ENCODE data around the gene AR. TPM values are rescaled to one million over a fixed set of nuclear protein-coding genes. Genes with fewer than 3 reads are reported as not detected.

AR gene
- total RNA-seq, 1 experiment from 2014 or later = not detected

GRCh38 chrX:67777148-67777547 is 233.3 kb downstream of the AR start:
- H3K27ac ChIP-seq (ENCODE audit: low read length) = no peak overlapping the region
- no TSS peak for BruUV-seq (replicated peaks)
- intact Hi-C loops (cut with micrococcal nuclease) = no loop called here
- H3K27me3 ChIP-seq (ENCODE audit: low read length) = no peaks in the 10 kb centered on the region
- DNase-seq (no peak), ATAC-seq (no peak)
- ChIA-PET CTCF (no interaction called here), POLR2A (ENCODE audit: unreplicated experiment) (no interaction called here)
- H3K9me3 ChIP-seq (ENCODE audit: low read length) = no peaks in the 10 kb centered on the region
- TF ChIP-seq CTCF (conservative IDR thresholded peaks at IDR 0.05; ENCODE audit: low read depth, low read length) (no peak), EZH2phosphoT487 (IDR thresholded peaks at IDR 0.05; ENCODE audit: borderline replicate concordance, low read length) (no peak), EZH2 (IDR thresholded peaks at IDR 0.05; ENCODE audit: low read length, unreplicated experiment) (no peak)
- no peaks in the 10 kb centered on the region for H3F3A ChIP-seq (ENCODE audit: low read length, unreplicated experiment)
- no peak overlapping the region for H2AFZ ChIP-seq (ENCODE audit: low read length)
- no peaks in the 10 kb centered on the region for H3K9me2 ChIP-seq (replicated peaks; ENCODE audit: low read length)
- H3K9ac ChIP-seq (ENCODE audit: low read length) = no peak overlapping the region
- no peak overlapping the region for H3K4me2 ChIP-seq (ENCODE audit: low read length)
- no peaks in the 10 kb centered on the region for H3K36me3 ChIP-seq (ENCODE audit: low read depth, low read length)
- no peaks in the 10 kb centered on the region for H4K20me1 ChIP-seq (ENCODE audit: low read length)
- H3K79me2 ChIP-seq (ENCODE audit: low read length) = no peaks in the 10 kb centered on the region
- no peaks in the 10 kb centered on the region for H3K4me1 ChIP-seq (ENCODE audit: insufficient read depth, low read length)
- no peak overlapping the region for H3K4me3 ChIP-seq (ENCODE audit: low read length)

- Histone ChIP-seq H3K79me2 (ENCODE audit: low read length) (no peaks in the 10 kb centered on the region), H3F3A (ENCODE audit: low read length, unreplicated experiment) (no peaks in the 10 kb centered on the region), H3K27ac (ENCODE audit: low read length) (no peak overlapping the region), H3K9me2 (replicated peaks; ENCODE audit: low read length) (no peaks in the 10 kb centered on the region), H2AFZ (ENCODE audit: low read length) (no peak overlapping the region), H3K9ac (ENCODE audit: low read length) (no peak overlapping the region), H3K9me3 (ENCODE audit: low read length) (no peaks in the 10 kb centered on the region), H4K20me1 (ENCODE audit: low read length) (no peaks in the 10 kb centered on the region), H3K36me3 (ENCODE audit: low read depth, low read length) (no peaks in the 10 kb centered on the region), H3K4me2 (ENCODE audit: low read length) (no peak overlapping the region), H3K4me3 (ENCODE audit: low read length) (no peak overlapping the region), H3K27me3 (ENCODE audit: low read length) (no peaks in the 10 kb centered on the region), H3K4me1 (ENCODE audit: insufficient read depth, low read length) (no peaks in the 10 kb centered on the region)
- TF ChIP-seq EZH2 (IDR thresholded peaks at IDR 0.05; ENCODE audit: low read length, unreplicated experiment) (no peak), CTCF (conservative IDR thresholded peaks at IDR 0.05; ENCODE audit: low read depth, low read length) (no peak), EZH2phosphoT487 (IDR thresholded peaks at IDR 0.05; ENCODE audit: borderline replicate concordance, low read length) (no peak)
- BruUV-seq (replicated peaks) = no TSS peak
- ATAC-seq (no peak), DNase-seq (no peak)
- POLR2A ChIA-PET (ENCODE audit: unreplicated experiment) = no interaction called here
- intact Hi-C loops (cut with micrococcal nuclease) = no loop called here
- CTCF ChIA-PET = no interaction called here
Measured at GRCh38 chrX:67779099-67779498, 235.3 kb downstream of the AR start.
